GM18526 (cell line): ENCODE data around the gene USP12.

Experiments used
- POLR2A ChIP-seq: IDR thresholded peaks from 3 replicates; pipeline ENCODE4 v1.6.1; 2011; ENCODE audit not compliant: insufficient read length; ENCODE audit errors: extremely low read depth

USP12 gene

DNA sequence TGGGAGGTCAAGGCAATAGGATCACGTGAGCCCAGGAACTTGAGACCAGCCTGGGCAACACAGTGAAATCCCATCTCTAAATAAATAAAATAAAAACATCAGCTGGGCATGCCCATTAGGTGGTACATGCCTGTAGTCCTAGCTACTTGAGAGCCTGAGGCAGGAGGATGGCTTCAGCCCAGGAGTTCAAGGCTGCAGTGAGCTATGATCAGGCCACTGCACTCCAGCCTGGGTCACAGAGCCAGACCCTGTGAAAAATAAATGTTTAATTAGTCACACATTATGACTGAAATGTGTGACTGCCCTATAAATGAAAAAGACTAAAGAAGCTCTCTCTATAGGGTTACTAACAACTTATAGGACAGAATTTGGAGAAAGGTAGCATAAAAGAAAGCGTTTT is 37.7 kb downstream of the USP12 start:
- TF ChIP-seq POLR2A: no peak

DNA sequence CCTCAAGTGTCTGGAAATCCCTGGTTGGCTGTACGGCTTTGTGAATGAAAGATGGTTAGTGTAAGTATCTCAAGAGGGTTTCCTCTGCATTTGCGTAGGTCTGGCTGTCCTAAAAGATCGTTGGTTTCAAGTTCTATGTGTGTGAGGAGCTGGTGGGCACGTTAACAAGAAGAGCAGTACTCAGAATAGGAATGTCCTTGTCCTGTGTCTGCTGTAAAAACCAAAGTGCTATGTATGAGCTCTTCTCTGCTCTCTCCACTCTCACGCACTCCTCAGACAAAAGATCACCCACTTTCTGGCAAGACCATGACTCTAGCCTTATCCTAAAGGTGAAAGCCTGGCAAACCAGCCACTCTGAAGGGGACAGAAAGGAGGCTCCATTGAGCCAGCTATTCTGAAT is 39.1 kb downstream of the USP12 start:
- no peak for TF ChIP-seq POLR2A

DNA sequence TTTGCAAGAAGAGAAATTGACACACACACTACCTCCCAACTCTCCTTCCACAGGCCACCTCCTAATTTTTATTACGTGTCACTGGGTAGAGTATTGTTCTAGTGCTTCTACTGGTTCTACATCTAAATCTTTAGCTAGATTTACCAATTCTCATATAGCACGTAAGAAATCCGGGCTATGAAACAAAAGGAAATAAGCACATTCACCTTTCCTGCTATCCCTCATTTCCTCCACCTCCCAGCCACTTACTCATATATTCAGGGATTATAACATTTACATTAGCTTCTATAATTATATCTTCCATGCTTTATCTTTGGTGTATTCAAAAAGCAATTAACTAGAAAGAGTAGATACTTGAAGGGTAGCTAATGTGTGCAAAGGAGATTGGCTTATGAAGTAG is 39.7 kb downstream of the USP12 start:
- TF ChIP-seq POLR2A: no peak

DNA sequence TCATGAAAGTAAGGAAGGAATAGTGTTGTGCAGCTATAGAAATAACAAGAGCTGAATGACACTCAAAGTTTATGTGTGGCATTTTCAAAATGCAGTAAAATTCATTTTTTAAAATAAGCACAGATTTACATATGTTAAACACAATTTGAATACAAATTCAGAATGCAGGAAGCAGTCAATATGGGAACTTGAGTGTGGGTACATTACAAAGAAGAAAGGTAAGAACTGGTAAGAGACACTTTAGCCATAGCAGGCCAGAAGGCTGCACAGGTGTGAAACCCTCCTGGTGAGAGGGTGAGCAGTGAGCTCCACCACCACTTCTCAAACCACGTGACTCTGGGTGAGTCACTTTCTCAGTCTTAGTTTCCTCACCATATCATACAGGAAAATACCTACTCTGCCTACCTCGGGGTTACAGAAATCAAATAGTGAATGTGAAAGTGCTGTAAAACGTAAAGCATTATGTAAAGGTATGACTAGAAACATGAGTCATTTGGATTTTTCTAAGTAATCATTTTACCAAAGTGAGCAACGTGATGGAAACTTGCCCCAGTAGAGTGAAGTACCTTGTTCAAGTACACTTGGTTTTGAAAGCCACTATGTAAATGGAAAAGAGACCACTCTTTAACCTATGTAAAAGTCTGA is 40.5 kb downstream of the USP12 start:
- TF ChIP-seq POLR2A: no peak

DNA sequence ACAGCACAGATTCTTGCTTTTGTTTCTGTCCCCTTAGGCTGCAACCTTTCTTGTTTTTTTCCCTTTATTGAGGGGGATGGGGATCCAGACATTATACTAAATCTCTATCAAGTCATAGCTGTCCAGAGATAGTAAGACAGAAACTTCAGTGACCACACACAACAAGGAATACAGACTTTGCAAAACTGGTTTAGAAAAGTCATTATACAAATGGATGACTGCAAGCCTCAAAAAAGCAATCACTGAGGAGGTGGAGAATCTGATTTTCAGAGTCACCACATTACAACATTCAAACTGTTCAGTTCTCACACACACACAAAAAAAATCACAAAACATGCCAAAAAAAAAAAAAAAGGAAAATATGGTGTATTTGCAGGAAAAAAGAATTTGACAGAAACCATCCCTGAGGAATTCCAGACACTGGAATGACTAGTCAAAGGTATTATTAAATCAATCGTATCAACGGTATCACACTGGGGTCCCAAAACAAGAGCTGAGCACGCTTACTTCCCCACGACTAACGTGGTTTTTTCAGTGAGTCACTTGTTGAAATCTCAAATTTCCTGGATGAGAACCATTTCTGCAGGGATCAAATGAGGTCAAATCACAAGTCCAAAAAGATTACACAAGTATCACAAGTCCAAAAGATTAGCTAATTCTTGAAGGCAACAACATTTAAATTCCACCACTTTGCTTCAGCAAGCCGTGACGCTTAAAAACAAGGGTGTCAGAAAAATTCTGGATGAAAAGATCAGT is 41.2 kb downstream of the USP12 start:
- no peak for TF ChIP-seq POLR2A

DNA sequence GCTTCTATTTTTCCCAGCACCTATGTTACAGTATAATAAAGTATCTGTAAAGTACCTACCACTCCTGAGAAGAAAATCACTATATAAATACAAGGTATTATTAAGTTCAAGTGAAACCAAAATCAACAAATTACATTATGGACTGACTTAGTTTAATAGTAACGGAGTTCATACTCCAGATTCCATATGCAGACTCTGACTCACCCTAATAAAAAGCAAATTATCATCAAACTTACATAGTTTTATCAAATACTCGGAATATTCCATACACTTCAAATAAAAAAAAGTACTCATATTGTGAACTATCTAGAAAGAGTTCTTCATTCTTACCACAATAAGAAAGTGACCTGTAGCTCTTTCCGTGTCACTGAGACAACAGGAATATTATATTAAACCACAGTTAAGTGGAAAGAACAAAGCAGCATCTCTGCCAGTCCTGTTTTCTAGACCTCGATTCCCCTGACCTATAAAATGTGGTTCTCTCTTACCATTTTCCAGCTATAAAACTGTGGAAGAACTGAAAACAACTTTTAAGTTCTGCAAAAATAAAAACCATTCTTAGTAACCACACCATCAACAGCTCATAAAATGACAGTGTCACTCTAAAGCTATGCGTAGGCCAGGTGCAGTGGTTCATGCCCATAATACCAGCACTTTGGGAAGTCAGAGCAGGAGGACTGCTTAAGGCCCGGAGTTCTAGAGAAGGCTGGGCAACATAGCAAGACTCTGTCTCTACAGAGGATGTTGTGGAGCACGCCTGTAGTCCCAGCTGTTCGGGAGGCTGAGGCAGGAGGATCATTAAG is 42.6 kb downstream of the USP12 start:
- TF ChIP-seq POLR2A: no peak

DNA sequence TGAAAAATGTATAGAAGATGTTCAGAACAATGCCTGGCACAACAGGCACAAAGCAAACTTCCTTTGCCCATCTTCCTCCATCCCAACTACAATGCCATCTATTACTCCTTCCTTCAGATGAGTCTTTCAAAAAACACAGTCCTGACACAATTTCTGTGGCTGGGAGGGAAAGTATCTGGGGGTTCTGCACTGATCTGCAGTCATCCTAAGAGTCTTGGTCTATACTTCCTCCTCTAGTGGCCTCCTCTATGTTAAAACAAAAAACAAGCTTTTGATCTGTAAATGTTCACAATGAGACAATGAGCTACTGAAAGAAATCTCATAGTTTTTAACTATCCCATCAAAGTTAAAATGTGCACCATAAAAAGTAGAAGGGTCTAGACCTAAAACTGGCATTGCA is 44.8 kb downstream of the USP12 start:
- TF ChIP-seq POLR2A: no peak

DNA sequence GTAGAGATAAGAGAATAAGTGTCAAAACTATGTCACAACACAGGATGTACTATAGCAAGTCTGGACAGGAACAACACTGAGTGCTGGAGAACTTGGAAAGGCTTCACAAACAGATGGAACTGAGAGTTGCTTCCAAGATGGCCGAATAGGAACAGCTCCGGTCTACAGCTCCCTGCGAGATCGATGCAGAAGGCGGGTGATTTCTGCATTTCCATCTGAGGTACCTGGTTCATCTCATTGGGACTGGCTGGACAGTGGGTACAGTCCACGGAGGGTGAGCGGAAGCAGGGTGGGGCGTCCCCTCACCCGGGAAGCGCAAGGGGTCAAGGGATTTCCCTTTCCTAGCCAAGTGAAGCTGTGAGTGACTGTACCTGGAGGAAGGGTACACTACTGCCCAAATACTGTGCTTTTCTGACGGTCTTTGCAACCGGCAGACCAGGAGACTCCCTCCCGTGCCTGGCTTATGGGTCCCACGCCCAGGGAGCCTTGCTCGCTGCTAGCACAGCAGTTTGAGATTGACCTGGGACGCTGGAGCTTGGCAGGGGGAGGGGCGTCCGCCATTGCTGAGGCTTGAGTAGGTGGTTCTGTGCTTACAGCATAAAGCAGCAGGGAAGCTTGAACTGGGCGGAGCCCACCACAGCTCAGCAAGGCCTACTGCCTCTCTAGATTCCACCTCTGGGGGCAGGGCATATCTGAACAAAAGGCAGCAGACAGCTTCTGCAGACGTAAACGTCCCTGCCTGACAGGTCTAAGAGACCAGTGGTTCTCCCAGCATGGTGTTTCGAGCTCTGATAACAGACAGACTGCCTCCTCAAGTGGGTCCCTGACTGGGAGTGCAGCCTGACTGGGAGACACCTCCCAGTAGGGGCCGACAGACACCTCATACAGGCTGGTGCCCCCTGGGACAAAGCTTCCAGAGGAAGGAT is 46.0 kb downstream of the USP12 start:
- TF ChIP-seq POLR2A: no peak

DNA sequence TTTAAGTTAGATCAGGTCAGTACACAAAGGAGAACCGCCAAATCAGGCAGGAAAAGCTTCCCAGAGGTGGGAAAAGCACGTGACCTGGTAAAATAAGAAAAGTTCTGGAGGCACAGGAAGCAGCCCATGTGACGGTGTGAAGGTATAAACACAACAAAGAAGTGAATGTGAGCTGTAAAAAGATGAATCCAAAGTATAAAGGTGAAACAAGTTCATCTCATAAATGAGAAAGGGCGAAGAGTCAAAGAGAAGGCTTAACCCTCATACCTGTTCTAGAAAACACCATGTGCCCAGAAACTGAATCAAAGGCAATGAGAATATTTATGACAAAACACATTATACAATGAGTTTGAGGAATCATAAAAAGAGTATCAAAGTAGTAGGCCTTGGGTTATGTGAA is 47.0 kb downstream of the USP12 start:
- no peak for TF ChIP-seq POLR2A

DNA sequence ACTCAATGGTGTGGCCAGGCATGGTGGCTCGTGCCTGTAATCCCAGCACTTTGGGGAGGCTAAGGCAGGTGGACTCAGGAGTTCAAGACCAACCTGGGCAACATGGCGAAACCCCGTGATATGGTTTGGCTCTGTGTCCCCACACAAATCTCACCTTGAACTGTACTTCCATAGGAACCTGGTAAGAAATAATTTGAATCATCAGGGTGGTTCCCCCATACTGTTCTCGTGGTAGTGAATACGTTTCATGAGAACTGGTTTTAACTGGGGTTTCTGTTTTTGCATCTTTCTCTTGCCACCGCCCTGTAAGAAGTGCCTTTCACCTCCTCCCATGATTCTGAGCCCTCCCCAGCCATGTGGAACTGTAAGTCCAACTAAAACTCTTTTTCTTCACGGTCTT is 49.6 kb downstream of the USP12 start:
- no peak for TF ChIP-seq POLR2A

DNA sequence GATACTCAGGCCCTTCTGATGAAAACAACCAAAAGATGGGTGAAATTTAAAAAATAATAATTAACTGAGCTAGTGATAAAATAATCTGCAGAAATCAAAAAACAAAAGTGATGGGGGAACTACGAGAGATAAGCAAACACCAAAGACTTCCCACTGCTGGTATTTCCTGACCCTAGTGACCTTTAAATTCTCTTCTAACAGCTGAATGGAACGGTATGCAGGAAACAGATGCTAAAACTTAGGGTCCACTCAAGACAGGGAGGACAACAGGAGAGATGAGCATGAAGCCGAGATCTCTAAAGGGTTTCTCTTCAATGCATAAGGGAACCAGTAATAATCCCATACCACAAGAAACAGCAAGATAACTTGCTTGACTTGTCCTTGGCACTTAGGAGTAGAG is 50.8 kb downstream of the USP12 start:
- TF ChIP-seq POLR2A: no peak

DNA sequence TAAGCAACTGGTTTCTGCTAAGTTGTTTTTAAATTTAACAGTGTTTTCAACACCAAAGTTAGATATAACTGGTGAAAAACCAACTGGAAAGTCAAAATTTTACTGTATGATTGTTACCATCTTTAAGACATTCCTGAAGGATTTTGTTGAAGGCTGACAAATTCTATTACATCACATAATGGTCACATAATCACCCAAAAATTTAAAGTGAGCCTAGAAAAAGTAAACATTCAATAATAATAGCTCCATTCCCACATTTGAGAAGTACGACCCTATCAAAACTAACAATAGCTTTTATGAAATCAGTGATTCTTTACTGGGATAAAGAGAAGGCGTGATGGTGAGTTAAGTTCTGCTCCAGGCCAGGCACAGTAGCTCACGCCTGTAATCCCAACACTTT is 51.6 kb downstream of the USP12 start:
- no peak for TF ChIP-seq POLR2A

DNA sequence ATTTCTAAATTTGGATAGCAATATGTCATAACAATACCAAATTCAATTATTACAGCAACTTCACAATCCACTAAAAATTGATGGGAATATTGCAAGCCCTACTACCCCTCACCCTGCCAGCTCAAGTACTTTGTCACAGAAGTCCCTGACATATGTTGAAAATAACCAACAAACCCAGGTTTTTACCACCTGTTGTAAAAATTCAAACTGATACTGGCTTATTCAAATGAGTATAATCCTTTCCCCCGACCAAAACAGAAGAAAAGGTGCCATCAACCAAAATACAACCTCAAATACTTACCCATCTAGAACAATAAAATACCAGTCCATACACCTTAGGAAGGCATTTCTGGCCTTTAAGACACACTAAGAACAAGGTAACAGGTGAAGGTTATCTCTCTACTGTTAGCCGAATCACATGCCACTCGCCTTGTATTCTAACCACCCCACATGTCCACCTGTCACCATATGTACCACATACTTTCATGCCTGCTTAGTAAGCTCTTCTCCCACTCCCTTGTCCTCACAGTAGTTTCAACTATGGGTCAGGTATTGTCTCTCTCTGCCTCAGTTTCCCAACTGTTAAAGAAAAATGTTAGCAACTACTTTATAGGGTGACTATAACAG is 53.1 kb downstream of the USP12 start:
- TF ChIP-seq POLR2A: no peak

DNA sequence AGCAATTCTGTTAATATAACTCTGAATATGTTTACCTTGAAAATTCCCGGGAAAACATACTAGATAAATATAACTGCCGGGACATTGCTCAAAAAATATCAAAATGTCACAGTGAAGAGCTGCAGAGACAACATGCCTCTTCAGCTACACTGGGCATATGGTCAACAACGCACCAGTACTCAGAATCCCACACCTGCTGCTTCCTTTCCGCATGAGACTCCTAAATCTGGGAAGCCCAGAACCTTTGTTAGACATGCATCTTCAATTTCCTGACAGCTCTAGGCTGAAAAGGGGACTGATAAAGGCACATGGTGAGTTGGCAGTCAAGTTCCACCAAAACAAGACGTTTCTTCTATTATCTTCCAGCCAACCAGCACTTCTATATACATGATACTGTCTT is 53.7 kb downstream of the USP12 start:
- no peak for TF ChIP-seq POLR2A

DNA sequence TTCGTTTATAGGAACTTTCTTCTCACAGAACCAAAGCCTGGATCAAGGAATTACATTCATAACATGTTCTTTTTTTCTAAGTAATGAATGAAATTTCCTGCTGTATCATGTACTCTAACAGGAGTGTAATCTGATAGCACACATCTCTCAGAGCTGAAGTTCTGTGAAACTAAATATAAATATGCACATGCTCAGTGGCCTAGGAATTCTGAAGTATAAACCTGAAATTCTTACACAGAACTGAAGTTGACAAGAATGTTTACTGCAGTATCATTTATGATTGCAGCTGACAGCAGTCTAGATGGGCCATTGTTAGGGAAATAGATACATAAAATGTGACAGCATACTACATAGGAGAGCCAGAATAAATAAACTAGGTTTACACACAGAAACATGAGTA is 54.5 kb downstream of the USP12 start:
- TF ChIP-seq POLR2A: no peak

DNA sequence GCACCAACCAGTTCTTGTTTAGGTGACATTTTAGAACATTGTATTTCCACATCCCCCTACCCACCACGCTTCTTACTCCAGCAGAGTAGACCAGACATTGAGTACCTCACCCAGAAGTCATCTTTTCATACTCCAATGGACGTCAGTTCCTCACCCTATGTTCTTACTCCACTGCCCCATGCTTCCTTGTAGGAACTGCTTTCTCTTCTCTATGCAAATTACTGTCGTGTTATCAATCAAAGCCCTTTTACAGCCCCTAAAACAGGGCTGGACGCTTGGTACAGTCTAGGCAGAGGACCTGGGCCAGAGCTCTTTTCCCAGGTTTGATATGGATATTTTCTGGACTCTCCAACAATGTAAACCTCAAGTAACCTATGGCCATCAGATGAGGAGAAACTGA is 58.2 kb downstream of the USP12 start:
- TF ChIP-seq POLR2A: no peak
